ENCODE measurements around the gene EMCN.
"Not testable (repeated sequence)": the region's sequence is repeated elsewhere in the genome, so short reads cannot be mapped to it uniquely, and the experiment has no call there.

Gene EMCN

DNA sequence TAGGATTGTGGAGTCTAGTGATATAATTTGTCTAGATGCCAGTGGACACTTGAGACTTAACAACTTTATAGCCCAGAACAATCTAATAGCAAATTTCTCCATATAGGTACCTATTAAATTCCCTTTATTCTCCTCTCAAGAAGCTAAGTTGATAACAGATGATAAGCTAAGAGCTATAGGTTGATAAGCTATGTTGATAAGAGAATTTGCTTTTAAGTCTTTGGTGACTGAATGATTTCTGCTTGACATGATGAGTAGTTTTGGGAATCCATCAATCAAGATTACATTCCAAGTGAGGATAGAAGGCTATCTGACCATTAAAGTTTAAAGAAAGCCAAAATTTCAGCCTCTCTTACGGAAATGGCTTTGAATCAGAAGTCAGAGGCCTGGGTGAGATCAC is 131.6 kb downstream of the EMCN start:
- DNase-seq (ENCODE audit: low read depth in 1 of 2, low spot score in 1 of 2) = no peak

GRCh38 chr4:100380401-100380800 is 137.4 kb downstream of the EMCN start:
- not testable (repeated sequence) for DNase-seq (ENCODE audit: low read depth in 1 of 2, low spot score in 1 of 2)

DNA sequence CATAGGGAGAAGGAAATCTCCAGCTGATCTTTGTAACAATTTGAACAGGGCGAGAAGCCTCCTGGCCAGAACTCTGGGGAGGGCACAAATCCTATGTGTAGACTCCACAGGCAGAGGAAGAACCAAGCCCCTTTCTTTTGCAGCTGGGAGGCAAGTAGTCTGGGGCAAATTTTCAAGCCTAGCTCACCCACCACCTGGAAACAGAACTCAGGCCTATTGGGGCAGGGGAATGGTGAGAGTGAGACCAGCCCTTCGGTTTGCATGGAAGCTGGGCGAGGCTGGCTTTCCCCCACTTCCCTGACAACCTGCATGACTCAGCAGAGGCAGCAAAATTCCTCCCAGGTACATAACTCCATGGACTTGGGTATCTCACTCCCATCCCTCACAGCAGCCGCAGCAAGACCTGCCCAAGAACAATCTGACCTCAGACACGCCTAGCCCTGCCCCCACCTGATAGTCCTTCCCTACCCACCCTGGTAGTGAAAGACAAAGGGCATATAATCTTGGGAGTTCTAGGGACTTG is 138.2 kb downstream of the EMCN start:
- no peak for DNase-seq (ENCODE audit: low read depth in 1 of 2, low spot score in 1 of 2)

DNA sequence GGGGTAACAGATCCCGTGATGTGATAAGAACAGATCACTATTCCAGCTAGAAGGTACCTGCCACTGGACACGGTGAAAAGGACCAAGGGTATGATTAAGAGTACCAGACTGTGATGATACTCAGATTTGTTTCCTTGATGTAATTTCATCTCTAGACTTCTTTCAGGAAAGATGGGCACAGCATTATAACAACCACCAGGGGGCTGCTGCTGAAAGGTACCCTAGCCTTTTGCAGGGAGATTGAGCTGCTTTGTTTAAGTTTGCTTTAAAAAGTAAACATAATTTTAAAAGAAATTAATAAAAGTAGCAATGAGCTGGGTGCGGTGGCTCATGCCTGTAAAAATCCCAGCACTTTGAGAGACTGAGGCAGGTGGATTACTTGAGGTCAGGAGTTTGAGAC is 145.4 kb downstream of the EMCN start:
- no peak for DNase-seq (ENCODE audit: low read depth in 1 of 2, low spot score in 1 of 2)

DNA sequence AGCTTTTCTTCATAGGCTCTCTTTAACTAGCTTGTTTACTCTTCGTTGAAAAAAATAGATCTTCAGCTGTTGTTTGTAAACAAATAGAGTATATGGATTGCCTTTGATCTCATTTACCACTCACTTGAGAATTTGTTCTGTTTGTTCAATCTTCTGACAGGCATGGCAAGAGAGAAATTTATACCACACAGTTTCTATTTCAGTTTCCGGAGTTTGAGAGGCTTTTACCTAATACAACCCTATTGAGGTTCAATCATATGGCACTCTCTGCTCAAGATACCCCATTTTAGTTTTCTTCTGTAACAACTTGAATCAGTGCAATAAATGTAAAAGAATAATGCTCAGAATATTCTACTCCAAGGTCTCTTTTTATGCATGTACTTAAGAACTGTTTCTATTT is 148.0 kb downstream of the EMCN start:
- no peak for DNase-seq (ENCODE audit: low read depth in 1 of 2, low spot score in 1 of 2)

DNA sequence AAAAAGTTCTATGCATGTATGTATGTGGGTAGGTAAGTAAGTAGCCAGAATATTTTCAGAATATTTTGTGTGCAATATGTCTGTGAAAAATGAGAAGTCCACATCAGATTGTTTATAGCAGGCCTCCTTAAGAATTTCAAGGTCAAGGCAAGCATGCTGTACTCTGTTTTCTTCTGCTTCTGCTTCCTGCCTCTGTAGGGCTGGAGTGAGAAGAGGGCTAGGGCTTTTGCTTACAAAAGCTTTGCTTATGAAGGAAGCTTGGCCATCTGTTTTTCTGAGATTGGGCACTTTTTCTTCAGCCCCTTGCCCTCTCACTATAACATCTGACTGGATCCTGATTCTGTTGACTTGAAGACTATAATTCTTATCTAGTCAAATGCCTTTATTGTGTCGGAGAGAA is 150.4 kb downstream of the EMCN start:
- DNase-seq (ENCODE audit: low read depth in 1 of 2, low spot score in 1 of 2) = no peak

DNA sequence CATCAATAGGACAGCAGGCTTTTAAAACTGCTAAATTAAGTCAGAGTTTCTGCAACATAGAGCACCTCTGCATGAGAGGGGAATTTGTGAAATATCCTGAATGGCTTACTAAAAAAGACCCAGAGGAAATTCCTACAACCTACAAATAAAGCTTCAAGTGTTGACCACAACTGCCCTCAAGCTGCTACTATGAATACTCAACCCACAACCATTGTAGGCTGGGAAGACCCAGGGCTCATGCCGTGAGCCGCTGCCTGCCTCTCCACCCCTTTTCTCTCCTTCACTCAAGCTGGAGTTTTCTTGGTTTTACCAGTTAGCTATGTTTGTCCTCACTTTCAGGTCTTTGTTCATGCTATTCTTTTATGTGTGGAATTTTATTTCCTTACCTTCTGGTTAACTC is 151.6 kb downstream of the EMCN start:
- DNase-seq (ENCODE audit: low read depth in 1 of 2, low spot score in 1 of 2) = no peak

- DNase-seq (ENCODE audit: low read depth in 1 of 2, low spot score in 1 of 2) = no peak
These were observed 155.5 kb downstream of the EMCN start for GRCh38 chr4:100362366-100362765.

- DNase-seq (ENCODE audit: low read depth in 1 of 2, low spot score in 1 of 2) = no peak
These were observed 156.5 kb downstream of the EMCN start for GRCh38 chr4:100361336-100361735.

GRCh38 chr4:100360211-100360610 is 157.6 kb downstream of the EMCN start:
- DNase-seq (ENCODE audit: low read depth in 1 of 2, low spot score in 1 of 2) = no peak

DNA sequence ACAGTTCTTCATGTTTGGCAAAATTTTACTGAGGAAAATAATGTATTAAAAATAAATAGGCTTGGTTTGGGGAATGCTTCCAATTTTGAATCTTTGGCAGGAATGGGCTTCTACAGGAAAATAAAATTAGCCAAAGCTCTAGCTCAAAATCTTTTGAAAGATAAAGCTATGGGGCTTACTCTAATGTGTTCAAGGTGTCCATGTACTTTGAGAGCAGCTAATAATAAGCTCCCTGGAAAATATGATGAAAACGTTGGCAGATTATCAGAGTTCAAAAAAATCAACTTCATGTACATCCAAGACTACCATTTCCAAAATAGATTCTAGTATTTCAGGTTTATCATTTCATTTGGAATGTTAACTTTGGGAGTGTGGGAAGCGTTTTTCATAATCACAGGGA is 158.4 kb downstream of the EMCN start:
- DNase-seq (ENCODE audit: low read depth in 1 of 2, low spot score in 1 of 2) = no peak

DNA sequence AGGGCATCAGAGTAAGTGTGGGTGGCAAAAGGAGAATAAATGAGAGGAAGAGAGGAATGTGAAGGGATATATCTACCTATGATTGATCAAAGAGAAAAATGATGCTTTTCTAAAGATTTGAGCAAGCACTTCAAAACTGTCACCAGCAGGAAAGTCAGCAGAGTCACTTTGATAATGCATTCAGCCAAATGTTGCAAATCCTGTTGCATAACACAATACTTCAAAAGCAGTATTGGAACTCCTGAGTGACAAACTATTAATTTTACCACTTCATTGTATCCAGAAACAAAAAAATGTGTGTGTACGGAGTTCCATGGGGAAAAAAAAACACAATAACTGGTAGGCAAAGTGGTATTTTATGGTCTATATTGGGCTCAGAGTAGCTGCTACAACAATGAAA is 160.3 kb downstream of the EMCN start:
- no peak for DNase-seq (ENCODE audit: low read depth in 1 of 2, low spot score in 1 of 2)

DNA sequence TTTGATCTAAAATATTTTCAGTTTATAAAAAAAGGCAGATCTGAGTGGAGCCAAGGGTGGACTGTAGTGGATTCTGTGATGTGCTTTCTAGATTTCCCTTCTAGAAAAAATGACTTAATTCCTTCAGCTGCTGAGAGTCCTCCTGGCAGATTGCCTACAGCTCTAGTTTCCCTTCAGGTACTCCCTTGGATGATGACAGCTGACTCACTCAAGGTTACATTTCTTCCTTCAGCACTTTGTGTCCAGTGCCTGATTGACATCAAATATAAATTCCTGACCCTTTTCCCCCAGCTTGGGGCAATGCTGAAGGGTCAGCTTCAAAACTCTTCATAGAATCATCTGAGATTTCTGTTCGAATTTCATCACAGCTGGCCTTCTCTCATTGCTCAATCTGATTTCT is 161.7 kb downstream of the EMCN start:
- DNase-seq (ENCODE audit: low read depth in 1 of 2, low spot score in 1 of 2) = no peak

- DNase-seq (ENCODE audit: low read depth in 1 of 2, low spot score in 1 of 2) = not testable (repeated sequence)
These were observed 165.5 kb downstream of the EMCN start for GRCh38 chr4:100352352-100352751.

DNA sequence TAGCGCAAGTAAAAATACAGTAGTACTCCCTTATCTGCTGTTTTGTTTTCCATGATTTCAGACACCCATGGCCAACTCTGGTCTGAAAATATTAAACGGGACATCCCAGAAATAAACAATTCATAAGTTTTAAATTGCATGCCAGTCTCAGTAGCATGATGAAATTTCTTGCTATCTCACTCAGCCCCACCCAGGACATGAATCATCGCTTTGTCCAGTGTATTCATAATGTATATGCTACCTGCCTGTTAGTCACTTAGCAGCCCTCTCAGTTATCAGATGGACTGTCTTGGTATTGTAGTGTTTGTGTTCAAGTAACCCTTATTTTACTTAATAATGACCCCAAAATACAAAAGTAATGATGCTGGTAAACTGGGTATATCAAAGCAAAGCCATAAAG is 169.3 kb downstream of the EMCN start:
- DNase-seq (ENCODE audit: low read depth in 1 of 2, low spot score in 1 of 2) = no peak

DNA sequence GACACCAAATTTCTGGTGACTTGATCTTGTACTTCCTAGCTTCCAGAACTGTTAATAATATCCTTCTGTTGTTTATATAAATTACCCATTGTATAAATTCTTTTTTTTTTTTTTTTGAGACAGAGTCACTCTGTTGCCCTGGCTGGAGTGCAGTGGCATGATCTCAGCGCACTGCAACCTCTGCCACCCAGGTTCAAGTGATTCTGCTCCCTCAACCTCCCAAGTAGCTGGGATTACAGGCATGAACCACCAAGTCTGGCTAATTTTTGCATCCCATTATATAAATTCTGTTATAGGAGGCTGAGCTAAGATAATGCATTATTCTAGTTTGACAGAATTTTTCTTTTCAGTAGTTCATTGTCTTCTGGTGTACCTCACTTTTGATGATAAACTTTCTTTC is 170.6 kb downstream of the EMCN start:
- no peak for DNase-seq (ENCODE audit: low read depth in 1 of 2, low spot score in 1 of 2)

DNA sequence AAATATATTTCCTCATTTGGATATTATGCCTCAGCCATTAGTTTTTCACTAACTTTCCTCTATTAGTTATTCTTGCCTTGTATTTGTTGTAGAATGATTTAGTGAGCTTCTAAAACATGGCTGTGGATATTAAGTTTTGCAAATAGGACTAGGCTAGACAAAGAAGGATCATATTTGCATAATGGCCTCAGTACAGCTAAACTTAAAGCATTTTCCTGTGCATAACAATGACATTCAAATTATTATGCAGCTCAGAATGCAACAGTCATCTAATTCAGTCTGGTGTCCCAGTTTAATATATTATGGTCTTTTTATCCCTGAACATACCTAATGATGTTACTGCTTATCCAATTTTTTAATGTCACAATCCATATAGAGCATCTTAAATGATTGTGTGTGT is 172.2 kb downstream of the EMCN start:
- no peak for DNase-seq (ENCODE audit: low read depth in 1 of 2, low spot score in 1 of 2)

All from stimulated activated CD4-positive, alpha-beta T cell treated with anti-CD3 and anti-CD28 coated beads, Interleukin-15, amount 100 ng/mL, for 1 hour (primary cell).